ENCODE data around the gene RFX7.

RFX7 gene

GRCh38 chr15:56242576-56243162, 1.0 kb downstream of the RFX7 start:
- no peak overlapping the region for H4K8ac ChIP-seq (ENCODE audit: low read depth, low read length)
- no peak overlapping the region for H2AK5ac ChIP-seq (ENCODE audit: low read length)
- H3K18ac ChIP-seq (ENCODE audit: low read length), result no peak overlapping the region
- no peak overlapping the region for H4K91ac ChIP-seq (ENCODE audit: low read depth, low read length)
- peak overlapping the region; percentile 75 for H2AFZ ChIP-seq (ENCODE audit: insufficient read depth, low read length, poor library complexity)
- H3K4me1 ChIP-seq (ENCODE audit: control insufficient read depth in 1 of 2, insufficient read depth in 2 of 2, low read length in 2 of 2), result peaks cover 0 to 3% of the 10 kb centered on the region in 2 experiments
- no peak overlapping the region for H3K14ac ChIP-seq (ENCODE audit: low read length)
- no peak overlapping the region for H3K27ac ChIP-seq (ENCODE audit: low read depth, low read length)
- no peak overlapping the region for H2BK120ac ChIP-seq (ENCODE audit: insufficient read depth, low read length, poor library complexity)
- H2BK5ac ChIP-seq (ENCODE audit: low read depth, low read length, poor library complexity), result no peak overlapping the region
- H3K79me2 ChIP-seq (ENCODE audit: control insufficient read depth, insufficient read depth, low read length, poor library complexity), result peaks cover 7% of the 10 kb centered on the region
- H4K12ac ChIP-seq (ENCODE audit: low read depth, low read length), result peak overlapping the region; percentile 96
- no CpG with 5 or more reads among the region's 13 CpGs for WGBS (ENCODE audit: extremely low coverage, insufficient coverage, insufficient read length)
- H3K4me2 ChIP-seq (ENCODE audit: low read length), result peak overlapping the region; percentile 63
- peaks cover 0 to 2% of the 10 kb centered on the region in 2 experiments for H3K36me3 ChIP-seq (ENCODE audit: control insufficient read depth in 1 of 2, insufficient read depth in 2 of 2, low read length in 2 of 2)
- no peak for DNase-seq
- no peaks in the 10 kb centered on the region for H3K27me3 ChIP-seq (ENCODE audit: insufficient read depth, low read length)
- peak overlapping the region; percentile 98 for H3K4ac ChIP-seq (ENCODE audit: low read depth, low read length)
- no peaks in the 10 kb centered on the region for H3K9me3 ChIP-seq (ENCODE audit: insufficient read depth, low read depth, low read length)
- no peak overlapping the region for H3K23ac ChIP-seq (ENCODE audit: low read length)
- peak overlapping the region; percentile 18 for H3K9ac ChIP-seq (ENCODE audit: low read length)
- H2BK12ac ChIP-seq (ENCODE audit: low read length), result no peak overlapping the region
- H3K79me1 ChIP-seq (ENCODE audit: low read length), result peaks cover 11% of the 10 kb centered on the region
- H3K4me3 ChIP-seq (ENCODE audit: low read depth, low read length), result peak overlapping the region; percentile 89

DNA sequence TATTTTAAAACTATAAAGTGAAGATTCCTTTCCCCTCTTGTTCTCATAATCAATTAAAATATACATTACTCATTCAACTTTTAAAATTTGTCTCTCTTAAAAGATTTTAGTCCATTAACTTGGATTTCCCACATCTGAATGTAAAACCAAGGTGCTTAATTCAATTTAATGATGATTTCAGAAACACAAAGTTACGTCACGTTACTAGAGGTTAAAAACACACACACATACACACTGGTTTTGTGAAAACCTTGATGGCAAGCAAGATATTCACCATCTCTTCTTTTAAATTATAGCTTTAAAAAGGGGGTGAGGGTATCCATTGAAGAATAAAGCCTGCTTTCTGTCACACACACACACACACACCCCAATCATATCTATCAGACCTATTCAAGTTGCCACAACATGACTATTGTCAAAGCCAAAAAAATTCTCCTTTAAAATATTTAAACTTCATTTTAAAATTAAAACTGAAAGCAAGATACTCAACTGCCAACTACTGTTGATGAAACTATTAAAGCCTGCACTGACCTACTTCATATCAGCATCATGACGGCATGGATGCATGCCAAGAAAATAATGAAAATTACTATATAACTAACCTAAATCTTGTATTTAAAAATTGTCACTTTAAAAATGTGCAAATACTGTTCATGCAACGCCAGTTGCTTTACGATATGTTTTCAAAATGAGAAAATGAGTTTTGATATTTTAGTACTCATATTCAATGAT, 2.1 kb downstream of the RFX7 start:
- Histone ChIP-seq H3K23ac (ENCODE audit: low read length) (no peak overlapping the region), H3K9ac (ENCODE audit: low read length) (no peak overlapping the region), H3K27ac (ENCODE audit: low read depth, low read length) (no peak overlapping the region), H2AFZ (ENCODE audit: insufficient read depth, low read length, poor library complexity) (no peak overlapping the region), H3K27me3 (ENCODE audit: insufficient read depth, low read length) (no peaks in the 10 kb centered on the region), H4K12ac (ENCODE audit: low read depth, low read length) (no peak overlapping the region), H3K4me3 (ENCODE audit: low read depth, low read length) (no peak overlapping the region), H2BK120ac (ENCODE audit: insufficient read depth, low read length, poor library complexity) (no peak overlapping the region), H3K9me3 (ENCODE audit: insufficient read depth, low read depth, low read length) (no peaks in the 10 kb centered on the region), H4K91ac (ENCODE audit: low read depth, low read length) (no peak overlapping the region), H3K79me2 (ENCODE audit: control insufficient read depth, insufficient read depth, low read length, poor library complexity) (peaks cover 7% of the 10 kb centered on the region), H3K36me3 (ENCODE audit: control insufficient read depth in 1 of 2, insufficient read depth in 2 of 2, low read length in 2 of 2) (peaks cover 0 to 2% of the 10 kb centered on the region in 2 experiments), H2AK5ac (ENCODE audit: low read length) (no peak overlapping the region), H2BK5ac (ENCODE audit: low read depth, low read length, poor library complexity) (no peak overlapping the region), H3K14ac (ENCODE audit: low read length) (no peak overlapping the region), H4K8ac (ENCODE audit: low read depth, low read length) (no peak overlapping the region), H2BK12ac (ENCODE audit: low read length) (no peak overlapping the region), H3K18ac (ENCODE audit: low read length) (no peak overlapping the region), H3K4ac (ENCODE audit: low read depth, low read length) (no peak overlapping the region), H3K4me1 (ENCODE audit: control insufficient read depth in 1 of 2, insufficient read depth in 2 of 2, low read length in 2 of 2) (peaks cover 0 to 3% of the 10 kb centered on the region in 2 experiments), H3K4me2 (ENCODE audit: low read length) (no peak overlapping the region), H3K79me1 (ENCODE audit: low read length) (peaks cover 11% of the 10 kb centered on the region)
- no peak for DNase-seq
- no CpG with 5 or more reads among the region's 5 CpGs for WGBS (ENCODE audit: extremely low coverage, insufficient coverage, insufficient read length)

DNA sequence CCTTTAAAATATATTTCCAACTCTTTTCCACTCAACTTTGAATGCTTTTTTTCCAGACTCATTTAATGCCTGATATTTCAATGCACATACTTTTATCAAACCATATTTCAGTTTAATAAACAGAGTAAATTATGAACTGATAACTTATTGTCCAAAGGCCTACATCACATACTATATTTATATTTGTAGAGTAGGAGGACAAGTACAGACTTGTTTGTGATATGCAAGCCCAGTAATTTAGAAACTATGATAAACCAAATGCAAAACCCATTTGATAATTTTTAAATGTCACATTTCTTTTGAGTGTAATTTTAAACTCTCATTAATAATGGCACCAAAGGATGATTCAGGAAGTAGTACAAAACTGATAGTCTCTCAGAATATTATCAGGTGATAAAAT, 3.3 kb downstream of the RFX7 start:
- no peak overlapping the region for H2BK120ac ChIP-seq (ENCODE audit: insufficient read depth, low read length, poor library complexity)
- peaks cover 11% of the 10 kb centered on the region for H3K79me1 ChIP-seq (ENCODE audit: low read length)
- peaks cover 0 to 3% of the 10 kb centered on the region in 2 experiments for H3K4me1 ChIP-seq (ENCODE audit: control insufficient read depth in 1 of 2, insufficient read depth in 2 of 2, low read length in 2 of 2)
- DNase-seq, result no peak
- no peak overlapping the region for H2AK5ac ChIP-seq (ENCODE audit: low read length)
- no peak overlapping the region for H2AFZ ChIP-seq (ENCODE audit: insufficient read depth, low read length, poor library complexity)
- no peak overlapping the region for H2BK12ac ChIP-seq (ENCODE audit: low read length)
- no peak overlapping the region for H4K8ac ChIP-seq (ENCODE audit: low read depth, low read length)
- H3K9me3 ChIP-seq (ENCODE audit: insufficient read depth, low read depth, low read length), result no peaks in the 10 kb centered on the region
- no peak overlapping the region for H3K4me3 ChIP-seq (ENCODE audit: low read depth, low read length)
- no peaks in the 10 kb centered on the region for H3K27me3 ChIP-seq (ENCODE audit: insufficient read depth, low read length)
- H2BK5ac ChIP-seq (ENCODE audit: low read depth, low read length, poor library complexity), result no peak overlapping the region
- H3K36me3 ChIP-seq (ENCODE audit: control insufficient read depth in 1 of 2, insufficient read depth in 2 of 2, low read length in 2 of 2), result peaks cover 0 to 2% of the 10 kb centered on the region in 2 experiments
- no peak overlapping the region for H3K23ac ChIP-seq (ENCODE audit: low read length)
- no peak overlapping the region for H3K18ac ChIP-seq (ENCODE audit: low read length)
- no peak overlapping the region for H3K4ac ChIP-seq (ENCODE audit: low read depth, low read length)
- H3K4me2 ChIP-seq (ENCODE audit: low read length), result no peak overlapping the region
- no peak overlapping the region for H3K27ac ChIP-seq (ENCODE audit: low read depth, low read length)
- H4K91ac ChIP-seq (ENCODE audit: low read depth, low read length), result no peak overlapping the region
- H3K9ac ChIP-seq (ENCODE audit: low read length), result no peak overlapping the region
- no peak overlapping the region for H4K12ac ChIP-seq (ENCODE audit: low read depth, low read length)
- H3K14ac ChIP-seq (ENCODE audit: low read length), result no peak overlapping the region
- peaks cover 7% of the 10 kb centered on the region for H3K79me2 ChIP-seq (ENCODE audit: control insufficient read depth, insufficient read depth, low read length, poor library complexity)

- H3K9me3 ChIP-seq (ENCODE audit: insufficient read depth, low read depth, low read length), result peaks cover 6% of the 10 kb centered on the region
- H4K12ac ChIP-seq (ENCODE audit: low read depth, low read length), result no peak overlapping the region
- no peak overlapping the region for H3K14ac ChIP-seq (ENCODE audit: low read length)
- H2AK5ac ChIP-seq (ENCODE audit: low read length), result no peak overlapping the region
- no peak overlapping the region for H2BK120ac ChIP-seq (ENCODE audit: insufficient read depth, low read length, poor library complexity)
- H2BK5ac ChIP-seq (ENCODE audit: low read depth, low read length, poor library complexity), result no peak overlapping the region
- no peak overlapping the region for H3K4me2 ChIP-seq (ENCODE audit: low read length)
- H3K4ac ChIP-seq (ENCODE audit: low read depth, low read length), result no peak overlapping the region
- no CpG with 5 or more reads among the region's 3 CpGs for WGBS (ENCODE audit: extremely low coverage, insufficient coverage, insufficient read length)
- no peak overlapping the region for H2BK12ac ChIP-seq (ENCODE audit: low read length)
- H3K27ac ChIP-seq (ENCODE audit: low read depth, low read length), result no peak overlapping the region
- peaks cover 7 to 8% of the 10 kb centered on the region in 2 experiments for H3K36me3 ChIP-seq (ENCODE audit: control insufficient read depth in 1 of 2, insufficient read depth in 2 of 2, low read length in 2 of 2)
- no peak overlapping the region for H4K91ac ChIP-seq (ENCODE audit: low read depth, low read length)
- H3K79me1 ChIP-seq (ENCODE audit: low read length), result no peaks in the 10 kb centered on the region
- no peaks in the 10 kb centered on the region for H3K27me3 ChIP-seq (ENCODE audit: insufficient read depth, low read length)
- no peak overlapping the region for H3K18ac ChIP-seq (ENCODE audit: low read length)
- H3K4me3 ChIP-seq (ENCODE audit: low read depth, low read length), result no peak overlapping the region
- no peak for DNase-seq
- no peak overlapping the region for H3K9ac ChIP-seq (ENCODE audit: low read length)
- H2AFZ ChIP-seq (ENCODE audit: insufficient read depth, low read length, poor library complexity), result no peak overlapping the region
- no peaks in the 10 kb centered on the region for H3K79me2 ChIP-seq (ENCODE audit: control insufficient read depth, insufficient read depth, low read length, poor library complexity)
- no peak overlapping the region for H3K23ac ChIP-seq (ENCODE audit: low read length)
- H4K8ac ChIP-seq (ENCODE audit: low read depth, low read length), result no peak overlapping the region
- no peaks in the 10 kb centered on the region for H3K4me1 ChIP-seq (ENCODE audit: control insufficient read depth in 1 of 2, insufficient read depth in 2 of 2, low read length in 2 of 2)
Measured at GRCh38 chr15:56236197-56236596, 7.5 kb downstream of the RFX7 start.

All from trophoblast cell (in vitro differentiated cells and primary cell).